HepG2 (cell line): ENCODE results near the gene POLR3K. TPM values are rescaled to one million over a fixed set of nuclear protein-coding genes. Genes with fewer than 3 reads are reported as not detected.

Experiments used
- BHLHE40 ChIP-seq: IDR thresholded peaks from 2 replicates; pipeline ENCODE4 v1.6.1; 2011; ENCODE audit warnings: low read length, improper control_type of control experiment
- CENPT ChIP-seq: sonication (generic); formaldehyde crosslinking; IDR thresholded peaks from 2 replicates; pipeline ENCODE4 v1.8.0; 2022; ENCODE audit warnings: low read depth, mild to moderate bottlenecking, moderate library complexity, missing genetic modification reagents
- CENPX ChIP-seq: sonication (generic); formaldehyde crosslinking; IDR thresholded peaks from 2 replicates; pipeline ENCODE4 v1.9.0; 2021; ENCODE audit warnings: mild to moderate bottlenecking, missing genetic modification reagents, moderate library complexity
- KLF15 ChIP-seq: sonication (generic); formaldehyde crosslinking; IDR thresholded peaks from 2 replicates; pipeline ENCODE4 v1.8.1; 2023; ENCODE audit warnings: borderline replicate concordance, mild to moderate bottlenecking, inconsistent platforms, missing genetic modification reagents, mixed read lengths
- RAD21 ChIP-seq: fragments of 450-650 bp; formaldehyde crosslinking; IDR thresholded peaks from 2 replicates; pipeline ENCODE4 v1.5.0; 2020; ENCODE audit warnings: mild to moderate bottlenecking
- RARG ChIP-seq: sonication (generic); formaldehyde crosslinking; IDR thresholded peaks from 2 replicates; pipeline ENCODE4 v1.4.0; 2020; ENCODE audit warnings: low read depth, mild to moderate bottlenecking, missing genetic modification reagents
- TIGD3 ChIP-seq: sonication (generic); formaldehyde crosslinking; IDR thresholded peaks from 2 replicates; pipeline ENCODE4 v1.5.1; 2020; ENCODE audit warnings: mild to moderate bottlenecking, missing genetic modification reagents, borderline replicate concordance
- ZC3H4 ChIP-seq: sonication (generic); formaldehyde crosslinking; IDR thresholded peaks from 2 replicates; pipeline ENCODE4 v1.4.0; 2020; ENCODE audit warnings: missing genetic modification reagents, borderline replicate concordance
- ZFP37 ChIP-seq: sonication (generic); formaldehyde crosslinking; IDR thresholded peaks from 2 replicates; pipeline ENCODE4 v1.4.0; 2020; ENCODE audit warnings: missing genetic modification reagents, borderline replicate concordance
- ZNF264 ChIP-seq: sonication (generic); formaldehyde crosslinking; IDR thresholded peaks from 2 replicates; pipeline ENCODE4 v1.4.0; 2020; ENCODE audit warnings: missing genetic modification reagents
- ZNF549 ChIP-seq: sonication (generic); formaldehyde crosslinking; IDR thresholded peaks from 2 replicates; pipeline ENCODE4 v1.5.0; 2020; ENCODE audit warnings: missing genetic modification reagents
- ZSCAN21 ChIP-seq: sonication (generic); formaldehyde crosslinking; IDR thresholded peaks from 2 replicates; pipeline ENCODE4 v1.8.0; 2022; ENCODE audit warnings: mild to moderate bottlenecking, missing genetic modification reagents, moderate library complexity, borderline replicate concordance
- polyA plus RNA-seq, 8 experiments: library from polyadenylated mRNA; depleted of rRNA in 3 of 8; stranded (reverse) in 7 of 8; unstranded in 1 of 8; fragments of >200 nt; fragmentation: Illumina TruSeq in 4 of 8; extraction: Trizol in 4 of 8; gene quantifications; 2 replicates each; pipeline versions ENCODE4 v1.2.1 to v1.2.3, GENCODE V29; 2011 to 2016; ENCODE audit warnings: low read depth in 4 of 8, missing spikeins in 1 of 8, mixed read lengths in 1 of 8; ENCODE audit not compliant: insufficient read depth in 1 of 8
- total RNA-seq, 5 experiments: library from RNA; depleted of rRNA; stranded (reverse); fragments of >200 nt; fragmentation: Illumina TruSeq; extraction: Trizol; gene quantifications; 2 replicates each; pipeline ENCODE4 v1.2.3, GENCODE V29; 2016; ENCODE audit warnings: low read depth in 1 of 5
- TF ChIP-seq, protein P1 (sequence below): sonication (generic); formaldehyde crosslinking; IDR thresholded peaks from 2 replicates; pipeline ENCODE4 v1.4.0; 2020; ENCODE audit warnings: missing genetic modification reagents, borderline replicate concordance
- TF ChIP-seq, protein P2 (sequence below): sonication (generic); formaldehyde crosslinking; IDR thresholded peaks from 2 replicates; pipeline ENCODE4 v1.8.0; 2023; ENCODE audit warnings: mild to moderate bottlenecking, missing genetic modification reagents
- TF ChIP-seq, protein P3 (sequence below): sonication (generic); formaldehyde crosslinking; IDR thresholded peaks from 2 replicates; pipeline ENCODE4 v1.4.0; 2020; ENCODE audit warnings: missing genetic modification reagents
- TF ChIP-seq, protein P4 (sequence below): sonication (generic); formaldehyde crosslinking; IDR thresholded peaks from 2 replicates; pipeline ENCODE4 v1.4.0; 2020; ENCODE audit warnings: missing genetic modification reagents
- TF ChIP-seq, protein P5 (sequence below): sonication (generic); formaldehyde crosslinking; IDR thresholded peaks from 2 replicates; pipeline ENCODE4 v1.4.0; 2020; ENCODE audit warnings: mild to moderate bottlenecking, missing genetic modification reagents

POLR3K gene
- total and polyA plus RNA-seq, 2 of the 13 experiments (the other 11 are each of a cell fraction or from before 2014, with no cell fraction given) = 14.8 to 18.8 TPM

- TF ChIP-seq, protein P1, sequence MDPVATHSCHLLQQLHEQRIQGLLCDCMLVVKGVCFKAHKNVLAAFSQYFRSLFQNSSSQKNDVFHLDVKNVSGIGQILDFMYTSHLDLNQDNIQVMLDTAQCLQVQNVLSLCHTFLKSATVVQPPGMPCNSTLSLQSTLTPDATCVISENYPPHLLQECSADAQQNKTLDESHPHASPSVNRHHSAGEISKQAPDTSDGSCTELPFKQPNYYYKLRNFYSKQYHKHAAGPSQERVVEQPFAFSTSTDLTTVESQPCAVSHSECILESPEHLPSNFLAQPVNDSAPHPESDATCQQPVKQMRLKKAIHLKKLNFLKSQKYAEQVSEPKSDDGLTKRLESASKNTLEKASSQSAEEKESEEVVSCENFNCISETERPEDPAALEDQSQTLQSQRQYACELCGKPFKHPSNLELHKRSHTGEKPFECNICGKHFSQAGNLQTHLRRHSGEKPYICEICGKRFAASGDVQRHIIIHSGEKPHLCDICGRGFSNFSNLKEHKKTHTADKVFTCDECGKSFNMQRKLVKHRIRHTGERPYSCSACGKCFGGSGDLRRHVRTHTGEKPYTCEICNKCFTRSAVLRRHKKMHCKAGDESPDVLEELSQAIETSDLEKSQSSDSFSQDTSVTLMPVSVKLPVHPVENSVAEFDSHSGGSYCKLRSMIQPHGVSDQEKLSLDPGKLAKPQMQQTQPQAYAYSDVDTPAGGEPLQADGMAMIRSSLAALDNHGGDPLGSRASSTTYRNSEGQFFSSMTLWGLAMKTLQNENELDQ (CRISPR knock-in tag) = no peak
- TF ChIP-seq ZNF549 (CRISPR knock-in tag) (no peak), ZC3H4 (CRISPR knock-in tag) (no peak), RARG (CRISPR knock-in tag) (no peak), BHLHE40 (no peak), RAD21 (CRISPR knock-in tag) (peak; percentile 57), TIGD3 (peak; percentile 74; the same call in 1 of the 2 replicates), CENPX (CRISPR knock-in tag) (no peak), KLF15 (CRISPR knock-in tag) (peak; percentile 44; the same call in 1 of the 2 replicates), ZSCAN21 (CRISPR knock-in tag) (no peak), CENPT (CRISPR knock-in tag) (no peak), ZNF264 (CRISPR knock-in tag) (0 out of 2 replicates have a peak, but pooled peaks have one; percentile 12), ZFP37 (no peak; the same call in 1 of the 2 replicates)
- TF ChIP-seq, protein P2, sequence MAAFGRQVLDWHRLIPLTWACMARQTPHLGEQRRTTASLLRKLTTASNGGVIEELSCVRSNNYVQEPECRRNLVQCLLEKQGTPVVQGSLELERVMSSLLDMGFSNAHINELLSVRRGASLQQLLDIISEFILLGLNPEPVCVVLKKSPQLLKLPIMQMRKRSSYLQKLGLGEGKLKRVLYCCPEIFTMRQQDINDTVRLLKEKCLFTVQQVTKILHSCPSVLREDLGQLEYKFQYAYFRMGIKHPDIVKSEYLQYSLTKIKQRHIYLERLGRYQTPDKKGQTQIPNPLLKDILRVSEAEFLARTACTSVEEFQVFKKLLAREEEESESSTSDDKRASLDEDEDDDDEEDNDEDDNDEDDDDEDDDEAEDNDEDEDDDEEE (CRISPR knock-in tag) = peak; percentile 47; the same call in 1 of the 2 replicates
- TF ChIP-seq, protein P3, sequence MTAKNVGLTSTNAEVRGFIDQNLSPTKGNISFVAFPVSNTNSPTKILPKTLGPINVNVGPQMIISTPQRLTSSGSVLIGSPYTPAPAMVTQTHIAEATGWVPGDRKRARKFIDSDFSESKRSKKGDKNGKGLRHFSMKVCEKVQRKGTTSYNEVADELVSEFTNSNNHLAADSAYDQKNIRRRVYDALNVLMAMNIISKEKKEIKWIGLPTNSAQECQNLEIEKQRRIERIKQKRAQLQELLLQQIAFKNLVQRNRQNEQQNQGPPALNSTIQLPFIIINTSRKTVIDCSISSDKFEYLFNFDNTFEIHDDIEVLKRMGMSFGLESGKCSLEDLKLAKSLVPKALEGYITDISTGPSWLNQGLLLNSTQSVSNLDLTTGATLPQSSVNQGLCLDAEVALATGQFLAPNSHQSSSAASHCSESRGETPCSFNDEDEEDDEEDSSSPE (CRISPR knock-in tag) = peak; percentile 98
- TF ChIP-seq, protein P4, sequence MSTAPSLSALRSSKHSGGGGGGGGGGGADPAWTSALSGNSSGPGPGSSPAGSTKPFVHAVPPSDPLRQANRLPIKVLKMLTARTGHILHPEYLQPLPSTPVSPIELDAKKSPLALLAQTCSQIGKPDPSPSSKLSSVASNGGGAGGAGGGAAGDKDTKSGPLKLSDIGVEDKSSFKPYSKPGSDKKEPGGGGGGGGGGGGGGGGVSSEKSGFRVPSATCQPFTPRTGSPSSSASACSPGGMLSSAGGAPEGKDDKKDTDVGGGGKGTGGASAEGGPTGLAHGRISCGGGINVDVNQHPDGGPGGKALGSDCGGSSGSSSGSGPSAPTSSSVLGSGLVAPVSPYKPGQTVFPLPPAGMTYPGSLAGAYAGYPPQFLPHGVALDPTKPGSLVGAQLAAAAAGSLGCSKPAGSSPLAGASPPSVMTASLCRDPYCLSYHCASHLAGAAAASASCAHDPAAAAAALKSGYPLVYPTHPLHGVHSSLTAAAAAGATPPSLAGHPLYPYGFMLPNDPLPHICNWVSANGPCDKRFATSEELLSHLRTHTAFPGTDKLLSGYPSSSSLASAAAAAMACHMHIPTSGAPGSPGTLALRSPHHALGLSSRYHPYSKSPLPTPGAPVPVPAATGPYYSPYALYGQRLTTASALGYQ = no peak; the same call in 1 of the 2 replicates
- TF ChIP-seq, protein P5, sequence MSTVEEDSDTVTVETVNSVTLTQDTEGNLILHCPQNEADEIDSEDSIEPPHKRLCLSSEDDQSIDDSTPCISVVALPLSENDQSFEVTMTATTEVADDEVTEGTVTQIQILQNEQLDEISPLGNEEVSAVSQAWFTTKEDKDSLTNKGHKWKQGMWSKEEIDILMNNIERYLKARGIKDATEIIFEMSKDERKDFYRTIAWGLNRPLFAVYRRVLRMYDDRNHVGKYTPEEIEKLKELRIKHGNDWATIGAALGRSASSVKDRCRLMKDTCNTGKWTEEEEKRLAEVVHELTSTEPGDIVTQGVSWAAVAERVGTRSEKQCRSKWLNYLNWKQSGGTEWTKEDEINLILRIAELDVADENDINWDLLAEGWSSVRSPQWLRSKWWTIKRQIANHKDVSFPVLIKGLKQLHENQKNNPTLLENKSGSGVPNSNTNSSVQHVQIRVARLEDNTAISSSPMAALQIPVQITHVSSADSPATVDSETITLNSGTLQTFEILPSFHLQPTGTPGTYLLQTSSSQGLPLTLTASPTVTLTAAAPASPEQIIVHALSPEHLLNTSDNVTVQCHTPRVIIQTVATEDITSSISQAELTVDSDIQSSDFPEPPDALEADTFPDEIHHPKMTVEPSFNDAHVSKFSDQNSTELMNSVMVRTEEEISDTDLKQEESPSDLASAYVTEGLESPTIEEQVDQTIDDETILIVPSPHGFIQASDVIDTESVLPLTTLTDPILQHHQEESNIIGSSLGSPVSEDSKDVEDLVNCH (CRISPR knock-in tag) = no peak
Measured at GRCh38 chr16:53346-54236, at the start of gene POLR3K, which contains the start of gene SNRNP25 (continued).
